NCI-H446 treated with DMSO at 0.1 percent for 48 hours (cell line): ENCODE data around the gene CACNA2D1.
A peak's percentile ranks its signal among the peaks of the same experiment; 100 is the strongest.

Source experiments
- DNase-seq: peaks from one replicate; lab custom pipeline; 2025; lab: John Stamatoyannopoulos, UW

Gene CACNA2D1

DNA sequence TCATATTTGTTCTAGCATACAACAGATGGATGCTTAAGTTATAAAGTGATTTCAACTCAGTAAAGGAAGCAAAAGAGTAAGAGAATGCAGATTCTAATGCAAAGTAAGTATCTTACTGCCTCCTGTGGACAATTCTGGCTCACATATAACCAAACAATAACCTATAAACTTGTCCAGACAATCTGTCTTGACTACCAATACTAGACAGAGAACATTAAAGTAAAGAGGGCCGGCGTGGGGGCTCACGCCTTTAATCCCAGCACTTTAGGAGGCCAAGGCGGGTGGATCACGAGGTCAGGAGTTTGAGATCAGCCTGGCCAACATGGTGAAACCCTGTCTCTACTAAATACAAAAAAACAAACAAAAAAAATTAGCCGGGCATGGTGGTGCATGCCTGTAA lies 329.3 kb downstream of the CACNA2D1 start:
- no peak for DNase-seq

GRCh38 chr7:82110146-82110840 lies 333.3 kb downstream of the CACNA2D1 start:
- DNase-seq = no peak

- DNase-seq = no peak
These were observed 334.3 kb downstream of the CACNA2D1 start for GRCh38 chr7:82109288-82109687.

DNA sequence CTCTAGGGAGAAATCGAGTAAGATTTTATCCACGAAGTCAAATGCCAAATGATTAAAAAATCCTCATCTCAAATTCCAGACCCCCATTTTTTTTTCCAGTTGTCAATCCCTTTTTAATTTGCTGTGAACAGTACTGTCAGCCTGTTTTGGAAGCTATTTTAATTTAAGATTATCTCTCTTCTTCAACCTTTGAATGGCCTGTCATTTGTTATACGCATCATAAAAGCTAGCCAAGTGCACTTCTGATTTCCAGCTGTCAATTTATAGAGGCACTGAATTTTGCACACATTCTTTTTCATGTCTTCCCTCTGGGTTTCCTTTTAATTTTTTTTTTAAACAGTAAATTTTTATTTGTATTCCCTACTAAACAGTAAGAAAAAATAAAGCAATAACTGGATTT lies 337.4 kb downstream of the CACNA2D1 start:
- DNase-seq = peak; percentile 1

- DNase-seq = peak; percentile 45
These were observed 338.1 kb downstream of the CACNA2D1 start for GRCh38 chr7:82105463-82105862.

GRCh38 chr7:82098414-82098813 lies 345.2 kb downstream of the CACNA2D1 start:
- no peak for DNase-seq

- no peak for DNase-seq
These were observed 352.4 kb downstream of the CACNA2D1 start for GRCh38 chr7:82091126-82091684.

DNA sequence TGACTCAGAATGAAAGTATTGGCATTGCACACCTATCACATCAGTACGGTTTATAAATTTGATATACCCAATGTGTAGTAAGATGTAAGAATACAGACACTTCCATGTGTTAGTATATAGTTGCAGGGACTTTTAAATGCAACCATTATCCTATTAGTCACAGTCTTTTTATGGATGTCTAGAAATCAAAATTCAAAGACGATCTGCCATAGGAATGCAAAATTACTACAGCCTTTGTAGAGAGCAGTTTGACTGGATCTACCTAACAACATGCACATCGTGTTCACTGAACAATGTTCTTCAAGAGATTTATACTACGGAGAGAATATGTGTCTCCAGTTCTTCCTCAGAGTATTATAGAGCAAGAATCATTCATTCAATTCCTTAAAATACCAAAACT lies 356.5 kb downstream of the CACNA2D1 start:
- DNase-seq = no peak

- DNase-seq = no peak
These were observed 358.5 kb downstream of the CACNA2D1 start for GRCh38 chr7:82085116-82085515.

DNA sequence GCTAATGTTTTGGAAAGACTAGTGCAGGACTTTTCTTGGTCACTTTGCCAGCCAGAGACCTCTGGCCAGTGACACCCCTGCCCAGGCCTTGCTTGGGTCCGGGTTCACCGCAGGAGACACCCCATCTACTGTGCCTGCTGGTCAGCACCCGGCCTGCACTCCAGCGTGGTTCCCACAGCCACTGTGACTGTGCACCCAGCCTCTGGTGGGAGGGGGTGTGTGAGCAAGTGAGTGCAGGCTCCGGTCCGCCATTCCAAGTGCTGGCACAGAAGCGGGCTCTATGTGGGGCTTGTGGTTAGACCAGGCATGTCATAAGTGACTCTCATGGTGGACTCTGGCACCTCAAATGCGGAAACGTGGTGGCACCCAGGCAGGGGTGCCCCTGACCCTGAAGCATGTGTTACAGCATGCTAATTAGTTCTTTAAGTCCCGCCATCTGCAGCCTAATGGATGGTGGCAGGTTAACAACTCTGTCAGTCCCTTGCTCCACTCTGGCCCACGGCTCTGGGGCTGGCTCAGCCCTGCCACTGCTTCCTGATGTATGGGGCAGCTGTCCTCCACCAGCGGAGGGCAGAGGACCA lies 361.8 kb downstream of the CACNA2D1 start:
- no peak for DNase-seq

GRCh38 chr7:82080254-82080927 lies 363.2 kb downstream of the CACNA2D1 start:
- DNase-seq = no peak

DNA sequence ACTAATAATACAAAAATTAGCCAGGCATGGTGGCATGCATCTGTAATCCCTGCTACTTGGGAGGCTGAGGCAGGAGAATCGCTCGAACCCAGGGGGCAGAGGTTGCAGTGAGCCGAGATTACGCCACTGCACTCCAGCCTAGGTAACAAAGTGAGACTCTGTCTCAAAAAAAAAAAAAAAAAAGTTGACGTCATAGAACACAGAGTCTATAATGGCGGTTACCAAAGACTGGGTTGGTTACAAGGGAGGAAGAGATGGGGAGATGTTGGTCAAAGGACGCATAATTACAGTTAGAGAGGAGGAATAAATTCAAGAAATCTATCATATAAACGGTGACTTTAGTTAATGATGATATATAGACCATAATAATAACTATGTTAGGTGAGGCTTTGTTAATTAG lies 364.1 kb downstream of the CACNA2D1 start:
- no peak for DNase-seq

DNA sequence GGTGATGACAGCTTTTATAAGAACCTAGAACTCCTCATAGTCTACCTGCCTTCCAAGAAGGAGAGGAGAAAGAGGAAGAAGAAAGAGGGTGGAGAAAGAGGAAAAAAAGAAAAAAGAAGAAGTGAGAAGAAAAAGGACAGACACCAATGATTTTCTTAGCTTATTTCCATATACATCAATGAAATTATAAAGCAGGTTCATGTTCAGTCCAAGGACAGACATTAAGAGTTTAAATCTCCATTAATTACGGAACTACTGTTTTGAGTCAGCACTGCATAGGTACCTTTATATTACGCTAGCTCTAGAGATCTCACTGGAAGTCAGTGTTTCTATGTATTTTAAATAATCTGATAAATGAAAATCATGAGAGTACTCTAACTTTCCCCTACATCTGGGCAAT lies 364.8 kb downstream of the CACNA2D1 start:
- DNase-seq = no peak

- no peak for DNase-seq
These were observed 372.1 kb downstream of the CACNA2D1 start for GRCh38 chr7:82071468-82071867.

DNA sequence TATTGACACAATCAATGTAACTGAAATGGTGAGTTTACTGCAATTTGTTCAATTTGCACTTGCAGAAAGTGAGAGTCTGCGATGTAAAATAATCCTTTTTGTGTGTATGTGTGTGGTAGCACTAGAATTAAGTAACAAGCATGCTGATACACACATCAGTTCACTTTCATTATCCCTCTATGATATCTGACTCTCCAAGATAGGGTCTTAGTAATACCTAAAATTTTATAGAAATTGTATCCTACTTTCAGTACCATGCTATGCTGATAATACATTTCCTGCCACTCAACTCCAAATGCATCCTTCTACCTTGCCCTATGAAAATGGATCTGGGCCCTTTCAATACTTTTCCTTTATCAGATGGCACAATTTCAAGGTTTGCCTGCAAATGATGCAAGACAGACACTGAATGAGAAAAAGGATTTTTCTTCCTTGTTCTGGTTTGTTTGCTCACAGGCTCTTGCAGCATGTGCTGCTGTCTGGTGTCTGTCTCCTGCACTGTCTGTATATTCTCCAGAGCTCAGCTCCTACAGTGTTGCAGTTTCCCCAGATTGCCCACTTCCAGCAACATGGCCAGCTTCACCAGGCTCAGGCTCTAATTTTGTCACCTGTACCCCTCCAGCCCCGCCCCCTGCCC lies 375.8 kb downstream of the CACNA2D1 start:
- DNase-seq = no peak

GRCh38 chr7:82057476-82057875 lies 386.1 kb downstream of the CACNA2D1 start:
- DNase-seq = no peak

- DNase-seq = no peak
These were observed 387.3 kb downstream of the CACNA2D1 start for GRCh38 chr7:82056282-82056681.

DNA sequence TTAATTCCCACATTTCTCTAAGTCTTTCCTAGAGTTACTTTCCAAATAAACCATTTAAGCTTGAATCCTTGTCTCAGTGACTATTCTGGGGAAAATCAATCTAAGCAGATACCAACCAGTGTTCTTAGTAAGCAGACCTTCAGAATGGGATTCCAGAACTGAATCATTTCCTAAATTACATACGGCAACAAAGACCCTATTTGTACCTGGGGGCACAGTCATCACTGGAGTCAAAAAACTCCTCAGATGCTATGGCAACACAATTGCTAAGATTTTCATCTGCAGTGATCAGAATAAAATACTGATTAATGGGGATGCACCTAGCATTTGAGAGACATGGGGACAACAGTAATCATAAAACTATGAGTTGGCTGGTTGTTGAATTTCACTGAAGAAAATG lies 389.0 kb downstream of the CACNA2D1 start:
- no peak for DNase-seq

DNA sequence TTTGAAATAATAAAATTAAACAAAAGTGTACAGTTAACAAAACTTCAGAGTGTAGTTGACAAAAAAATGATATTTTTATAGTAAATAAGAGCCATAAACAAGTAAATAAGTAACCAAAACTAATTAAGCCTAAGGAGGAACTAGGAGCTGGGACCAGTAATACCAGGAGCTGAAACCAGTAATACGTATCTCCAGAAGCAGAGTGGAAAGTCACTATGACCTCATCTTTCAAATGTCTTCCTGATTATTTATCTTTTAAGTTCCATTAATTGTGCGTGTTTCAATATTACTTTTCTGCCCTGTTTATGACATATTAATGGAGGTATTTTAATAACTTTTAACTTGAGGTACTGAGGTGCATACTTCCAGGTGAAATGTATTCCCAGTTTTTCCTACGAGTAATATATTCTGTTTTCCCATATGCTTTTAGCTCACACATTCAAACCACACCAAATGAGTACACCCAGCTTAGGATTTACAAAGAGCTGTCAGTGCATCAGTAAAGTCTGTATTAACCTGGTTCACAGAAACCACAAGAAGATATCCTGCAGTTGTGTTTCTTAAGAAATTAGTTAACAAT lies 390.0 kb downstream of the CACNA2D1 start:
- DNase-seq = no peak

DNA sequence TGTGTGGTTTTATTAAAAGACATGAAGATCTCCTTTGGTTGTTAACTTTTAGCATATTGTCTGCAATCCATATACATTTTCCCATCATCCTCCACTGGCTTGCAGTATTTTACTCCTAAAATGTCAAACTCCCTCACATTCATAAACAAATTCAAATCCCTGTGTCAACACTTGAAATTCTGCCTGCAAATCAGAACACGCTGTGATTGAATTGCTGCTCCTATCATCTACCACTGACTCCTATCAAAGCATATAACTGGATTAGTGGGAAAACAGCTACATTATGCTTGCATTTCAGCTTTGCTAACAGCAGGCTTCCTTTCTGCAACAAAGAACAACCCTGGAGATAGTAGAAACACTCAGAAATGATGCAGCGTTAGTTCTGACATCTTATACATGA lies 392.0 kb downstream of the CACNA2D1 start:
- DNase-seq = no peak

DNA sequence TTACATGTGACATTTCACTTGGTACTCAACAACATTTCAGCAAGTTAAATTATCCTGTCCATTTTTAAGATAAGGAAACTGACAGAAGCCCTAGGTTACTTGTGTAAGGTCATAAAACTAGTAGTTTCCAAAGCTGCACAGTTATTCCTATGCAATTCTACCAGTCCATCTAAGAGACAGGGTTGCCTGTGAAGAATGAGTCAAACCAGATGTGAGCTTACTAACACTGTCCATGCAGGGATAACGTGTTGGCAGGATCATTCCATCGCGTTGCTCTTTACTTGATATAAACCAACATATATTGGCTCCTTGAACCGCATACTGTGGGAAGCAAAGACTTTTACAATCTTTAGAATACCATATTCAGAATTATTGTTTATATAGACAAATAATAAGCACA lies 392.8 kb downstream of the CACNA2D1 start:
- DNase-seq = no peak

GRCh38 chr7:82049891-82050533 lies 393.6 kb downstream of the CACNA2D1 start:
- no peak for DNase-seq
